CD14-positive monocyte (primary cell): ENCODE measurements around the gene VPS35L. TPM values are rescaled to one million over a fixed set of nuclear protein-coding genes. Genes with fewer than 3 reads are reported as not detected.

Source experiments
- DNase-seq, 3 donors: peaks; one replicate each; pipeline ENCODE4 v3.0.0-alpha.2; 2011 to 2022
- H2AFZ ChIP-seq: 2 replicates; pipeline ENCODE4 v1.6.0; 2012; ENCODE audit warnings: mild to moderate bottlenecking, low read depth, low read length, inconsistent platforms; ENCODE audit not compliant: insufficient read depth, poor library complexity, severe bottlenecking
- H3K27ac ChIP-seq, 2 donors: 1 replicate in 1 of 2; 2 replicates in 1 of 2; pipeline ENCODE4 v1.5.1; 2012 to 2013; ENCODE audit warnings: low read length in 2 of 2, control low read depth in 1 of 2, inconsistent platforms in 1 of 2, low read depth in 1 of 2, mild to moderate bottlenecking in 1 of 2
- H3K27me3 ChIP-seq, 2 donors: one replicate each; pipeline versions ENCODE4 v1.6.0 to v1.6.1; 2011 to 2013; ENCODE audit warnings: low read length in 2 of 2; ENCODE audit not compliant: control insufficient read depth in 2 of 2, insufficient read depth in 2 of 2
- H3K36me3 ChIP-seq, 2 donors: replicated peaks in 1 of 2; 1 replicate in 1 of 2; 2 replicates in 1 of 2; pipeline versions ENCODE4 v1.5.1 to v1.6.1; 2012 to 2013; ENCODE audit warnings: low read length in 2 of 2, control low read depth in 1 of 2, inconsistent platforms in 1 of 2, mild to moderate bottlenecking in 1 of 2; ENCODE audit not compliant: insufficient read depth in 2 of 2, control insufficient read depth in 1 of 2
- H3K4me1 ChIP-seq, 2 donors: 1 replicate in 1 of 2; 2 replicates in 1 of 2; pipeline versions ENCODE4 v1.5.1 to v1.6.1; 2012 to 2013; ENCODE audit warnings: low read length in 2 of 2, control low read depth in 1 of 2, inconsistent platforms in 1 of 2, mild to moderate bottlenecking in 1 of 2, moderate library complexity in 1 of 2; ENCODE audit not compliant: insufficient read depth in 2 of 2, control insufficient read depth in 1 of 2
- H3K4me2 ChIP-seq: replicated peaks from 2 replicates; pipeline ENCODE3; 2012; ENCODE audit warnings: low read length, moderate library complexity, mild to moderate bottlenecking; ENCODE audit not compliant: poor library complexity, severe bottlenecking; ENCODE audit errors: extremely low read depth
- H3K4me3 ChIP-seq, 3 experiments: fragments of 200-600 bp in 1 of 3; sonication (generic) in 1 of 3; replicated peaks in 1 of 3; 1 replicate in 2 of 3; 2 replicates in 1 of 3; pipeline ENCODE4 v1.5.1; 2011 to 2013; ENCODE audit warnings: low read length in 3 of 3, mild to moderate bottlenecking in 3 of 3, control low read depth in 2 of 3, low read depth in 2 of 3, inconsistent platforms in 1 of 3, moderate library complexity in 1 of 3
- H3K79me2 ChIP-seq: 2 replicates; pipeline ENCODE4 v1.6.0; 2012; ENCODE audit warnings: mild to moderate bottlenecking, control low read depth, inconsistent platforms, low read length, moderate library complexity; ENCODE audit not compliant: insufficient read depth
- H3K9ac ChIP-seq: 2 replicates; pipeline ENCODE4 v1.6.0; 2017; ENCODE audit warnings: low read length, mild to moderate bottlenecking; ENCODE audit not compliant: insufficient read depth, poor library complexity, severe bottlenecking
- H3K9me3 ChIP-seq, 2 donors: replicated peaks in 1 of 2; 1 replicate in 1 of 2; 2 replicates in 1 of 2; pipeline versions ENCODE4 v1.5.1 to v1.6.1; 2012 to 2013; ENCODE audit warnings: low read length in 2 of 2, control low read depth in 1 of 2; ENCODE audit not compliant: control insufficient read depth in 1 of 2, insufficient read depth in 1 of 2
- H4K20me1 ChIP-seq: 2 replicates; pipeline ENCODE4 v1.6.0; 2012; ENCODE audit warnings: mild to moderate bottlenecking, low read length, control low read depth, moderate library complexity; ENCODE audit not compliant: insufficient read depth
- H3K27ac Mint-ChIP-seq, 7 donors: one replicate each; pipeline ENCODE4 v1.8.0; 2020; ENCODE audit warnings: mild to moderate bottlenecking in 7 of 7, mixed read lengths in 7 of 7, moderate library complexity in 6 of 7, inconsistent platforms in 2 of 7
- H3K27me3 Mint-ChIP-seq, 3 donors: one replicate each; pipeline ENCODE4 v1.8.0; 2021 to 2022; ENCODE audit warnings: low read depth in 3 of 3, mild to moderate bottlenecking in 3 of 3, mixed read lengths in 3 of 3, moderate library complexity in 3 of 3, inconsistent platforms in 1 of 3
- H3K36me3 Mint-ChIP-seq, 2 donors: one replicate each; pipeline ENCODE4 v1.8.0; 2020; ENCODE audit warnings: mixed read lengths in 2 of 2, inconsistent platforms in 1 of 2, mild to moderate bottlenecking in 1 of 2
- H3K4me1 Mint-ChIP-seq: one replicate; pipeline ENCODE4 v1.8.0; 2020; ENCODE audit warnings: mild to moderate bottlenecking, mixed read lengths
- H3K4me3 Mint-ChIP-seq, 2 donors: one replicate each; pipeline ENCODE4 v1.8.0; 2020; ENCODE audit warnings: mild to moderate bottlenecking in 2 of 2, mixed read lengths in 2 of 2, moderate library complexity in 1 of 2
- H3K9me3 Mint-ChIP-seq, 7 donors: one replicate each; pipeline ENCODE4 v1.8.0; 2020 to 2022; ENCODE audit warnings: mixed read lengths in 7 of 7, mild to moderate bottlenecking in 6 of 7, moderate library complexity in 6 of 7, inconsistent platforms in 2 of 7
- WGBS: methylation state at CpG from one replicate; pipeline ENCODE4 v1.1.5; 2013; ENCODE audit warnings: missing lambda C conversion rate; ENCODE audit not compliant: insufficient coverage; 5-methylcytosine and 5-hydroxymethylcytosine counted together
- intact Hi-C, 2 donors: fragments of 100-400 bp; cut with micrococcal nuclease; formaldehyde crosslinking; loops; one replicate each; pipeline versions ENCODE4 v1.15.0 to v1.15.1; 2023
- polyA plus RNA-seq, 3 donors: library from polyadenylated mRNA; depleted of rRNA in 1 of 3; unstranded in 2 of 3; stranded (reverse) in 1 of 3; fragments of 300-500 nt in 2 of 3; fragments of >200 nt in 1 of 3; fragmentation: Illumina TruSeq in 2 of 3; gene quantifications; 1 replicate in 2 of 3; 2 replicates in 1 of 3; pipeline ENCODE4 v1.2.3, GENCODE V29; 2012 to 2021
- TF ChIP-seq, protein P1 (sequence below): fragments of 200-600 bp; IDR thresholded peaks from one replicate; pipeline ENCODE4 v1.8.0; 2022; ENCODE audit warnings: antibody characterized with exemption, mild to moderate bottlenecking

The VPS35L gene
- polyA plus RNA-seq, 3 donors: 29.7 to 51.4 (median 48.8) TPM

DNA sequence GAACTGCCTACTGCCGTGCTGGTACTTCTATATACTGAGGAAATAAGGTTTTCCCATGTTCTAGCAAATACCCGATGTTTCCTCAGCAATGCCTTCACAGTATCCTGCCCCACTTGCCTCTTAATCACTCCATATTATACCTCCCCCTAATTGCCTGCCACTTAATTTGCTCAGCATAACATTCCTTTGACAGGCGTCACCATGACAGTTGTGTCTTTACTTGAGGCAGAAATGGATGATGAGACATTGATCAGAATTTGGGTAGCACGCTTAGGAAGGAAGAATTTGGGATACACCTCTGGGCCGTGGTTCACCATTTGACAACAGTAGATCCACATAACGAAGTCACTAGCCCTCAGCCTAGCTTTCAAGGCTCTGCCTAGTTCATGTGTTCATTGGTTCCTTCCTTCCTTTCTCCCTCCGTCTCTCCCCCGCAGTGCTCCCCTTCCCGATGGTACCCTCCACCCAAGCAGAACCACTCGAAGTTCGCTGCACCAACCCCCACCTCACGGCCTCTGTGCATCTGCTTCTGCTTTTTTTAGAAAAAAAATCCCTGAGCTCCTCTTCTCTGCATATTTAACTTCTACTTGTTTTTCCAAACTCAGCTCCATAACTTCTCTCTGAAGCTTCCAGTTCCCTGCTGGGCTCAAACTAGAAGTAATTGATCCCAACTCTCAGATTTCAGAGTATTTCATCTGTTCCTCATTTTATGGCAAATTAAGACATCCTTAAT, 182.0 kb downstream of the VPS35L start:
- Histone ChIP-seq H3K27me3 (no peaks in the 10 kb centered on the region), H3K4me2 (no peak overlapping the region), H3K9ac (no peak overlapping the region), H3K4me1 (peaks cover 0 to 2% of the 10 kb centered on the region in 2 donors), H3K4me3 (no peak overlapping the region), H3K79me2 (no peaks in the 10 kb centered on the region), H2AFZ (peak overlapping the region; percentile 32), H4K20me1 (no peaks in the 10 kb centered on the region), H3K9me3 (no peaks in the 10 kb centered on the region), H3K36me3 (no peaks in the 10 kb centered on the region), H3K27ac (no peak overlapping the region)
- no peak for DNase-seq
- 27% methylated on average over 8 of the region's 12 CpGs for WGBS
- intact Hi-C loops: loop anchor here in 1 of 2 donors (5.0 kb wide), 1 partner anchor 40 kb away; no protein-coding TSS in a partner anchor
- Mint-ChIP-seq H3K36me3 (no peaks in the 10 kb centered on the region), H3K27me3 (peaks cover 0 to 3% (median 0%) of the 10 kb centered on the region in 3 donors), H3K4me3 (no peak overlapping the region), H3K27ac (peak overlapping the region in 1 of 7 donors; percentile 23), H3K9me3 (no peaks in the 10 kb centered on the region), H3K4me1 (peaks cover 8% of the 10 kb centered on the region)
- TF ChIP-seq, protein P1, sequence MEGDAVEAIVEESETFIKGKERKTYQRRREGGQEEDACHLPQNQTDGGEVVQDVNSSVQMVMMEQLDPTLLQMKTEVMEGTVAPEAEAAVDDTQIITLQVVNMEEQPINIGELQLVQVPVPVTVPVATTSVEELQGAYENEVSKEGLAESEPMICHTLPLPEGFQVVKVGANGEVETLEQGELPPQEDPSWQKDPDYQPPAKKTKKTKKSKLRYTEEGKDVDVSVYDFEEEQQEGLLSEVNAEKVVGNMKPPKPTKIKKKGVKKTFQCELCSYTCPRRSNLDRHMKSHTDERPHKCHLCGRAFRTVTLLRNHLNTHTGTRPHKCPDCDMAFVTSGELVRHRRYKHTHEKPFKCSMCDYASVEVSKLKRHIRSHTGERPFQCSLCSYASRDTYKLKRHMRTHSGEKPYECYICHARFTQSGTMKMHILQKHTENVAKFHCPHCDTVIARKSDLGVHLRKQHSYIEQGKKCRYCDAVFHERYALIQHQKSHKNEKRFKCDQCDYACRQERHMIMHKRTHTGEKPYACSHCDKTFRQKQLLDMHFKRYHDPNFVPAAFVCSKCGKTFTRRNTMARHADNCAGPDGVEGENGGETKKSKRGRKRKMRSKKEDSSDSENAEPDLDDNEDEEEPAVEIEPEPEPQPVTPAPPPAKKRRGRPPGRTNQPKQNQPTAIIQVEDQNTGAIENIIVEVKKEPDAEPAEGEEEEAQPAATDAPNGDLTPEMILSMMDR: no peak

DNA sequence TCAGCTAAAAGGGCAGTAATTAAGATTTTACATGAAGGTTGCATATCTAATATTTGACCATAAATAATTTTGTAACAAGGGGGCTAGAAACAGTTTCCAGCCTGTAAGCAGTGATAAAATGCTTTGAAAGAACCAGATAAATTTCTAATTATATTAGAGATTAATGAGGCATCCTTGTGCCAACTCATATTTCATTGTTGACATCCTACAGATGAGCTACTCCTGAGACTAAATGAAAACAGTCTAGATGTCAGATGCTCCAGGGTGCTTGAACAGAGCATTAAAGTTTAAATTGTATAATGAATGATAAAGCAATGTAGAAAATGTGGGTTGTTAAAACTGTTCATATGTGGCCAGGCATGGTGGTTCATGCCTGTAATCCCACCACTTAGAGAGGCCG, 185.9 kb downstream of the VPS35L start:
- Histone ChIP-seq H4K20me1 (no peaks in the 10 kb centered on the region), H3K4me3 (no peak overlapping the region), H3K36me3 (no peaks in the 10 kb centered on the region), H3K79me2 (no peaks in the 10 kb centered on the region), H3K4me2 (no peak overlapping the region), H3K4me1 (peaks cover 0 to 2% of the 10 kb centered on the region in 2 donors), H2AFZ (no peak overlapping the region), H3K9me3 (no peaks in the 10 kb centered on the region), H3K9ac (no peak overlapping the region), H3K27me3 (no peaks in the 10 kb centered on the region), H3K27ac (no peak overlapping the region)
- H3K27me3 Mint-ChIP-seq: peaks cover 0 to 3% (median 0%) of the 10 kb centered on the region in 3 donors
- TF ChIP-seq, protein P1: no peak
- peaks cover 8% of the 10 kb centered on the region for H3K4me1 Mint-ChIP-seq
- no CpG with 5 or more reads among the region's 1 CpG for WGBS
- no peak for DNase-seq
- H3K36me3 Mint-ChIP-seq: no peaks in the 10 kb centered on the region
- no peaks in the 10 kb centered on the region for H3K9me3 Mint-ChIP-seq
- no peak overlapping the region for H3K4me3 Mint-ChIP-seq
- H3K27ac Mint-ChIP-seq: no peak overlapping the region
- intact Hi-C loops: no loop called here
